ENCODE results near the gene COL25A1. TPM values are rescaled to one million over a fixed set of nuclear protein-coding genes. Genes with fewer than 3 reads are reported as not detected.

The COL25A1 gene
- total RNA-seq, 1 experiment from 2014 or later: not detected

DNA sequence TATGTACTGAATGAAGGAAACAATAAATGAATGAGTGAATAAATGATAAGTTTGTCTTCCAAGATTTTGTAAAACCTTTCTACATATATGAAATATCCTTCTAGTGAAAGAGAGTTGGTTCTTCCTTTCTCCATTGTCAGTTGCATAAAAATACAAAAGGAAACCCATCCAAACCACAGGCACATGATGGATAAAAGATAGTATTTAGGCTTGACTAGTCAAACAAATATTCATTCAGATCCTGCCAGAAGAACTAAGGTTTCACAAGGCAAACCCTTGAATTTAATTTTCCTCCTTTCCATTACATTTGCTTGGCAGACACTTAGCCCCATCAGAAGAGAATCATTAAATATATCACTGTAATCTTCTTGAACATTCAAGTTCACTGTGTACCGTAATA lies 208.4 kb downstream of the COL25A1 start:
- H3K9me2 ChIP-seq (ENCODE audit: insufficient read depth): no peaks in the 10 kb centered on the region
- TF ChIP-seq EGR1 (IDR thresholded peaks at IDR 0.05; ENCODE audit: low read depth): no peak
- TF ChIP-seq EZH2 (IDR thresholded peaks at IDR 0.05): no peak
- TF ChIP-seq CBX3 (IDR thresholded peaks at IDR 0.05; ENCODE audit: low read depth): no peak
- TF ChIP-seq POLR2A (IDR thresholded peaks at IDR 0.05; ENCODE audit: borderline replicate concordance, extremely low read depth, insufficient read depth, insufficient read length): no peak
- TF ChIP-seq EZH2phosphoT487 (IDR thresholded peaks at IDR 0.05; ENCODE audit: borderline replicate concordance): no peak
- no peak for TF ChIP-seq FOSL1 (IDR thresholded peaks at IDR 0.05; ENCODE audit: low read depth)
- TF ChIP-seq SIN3A (IDR thresholded peaks at IDR 0.05; ENCODE audit: low read depth): no peak
- no peak for TF ChIP-seq ZNF274 (IDR thresholded peaks at IDR 0.05; ENCODE audit: low read depth, low read length)
- no peak for TF ChIP-seq ZFX (IDR thresholded peaks at IDR 0.05)
- no peak for TF ChIP-seq POLR2AphosphoS5 (IDR thresholded peaks at IDR 0.05; ENCODE audit: low read depth, low read length)
- TF ChIP-seq SP1 (IDR thresholded peaks at IDR 0.05; ENCODE audit: low read depth): no peak
- no peak for TF ChIP-seq YY1 (IDR thresholded peaks at IDR 0.05; ENCODE audit: extremely low read depth, insufficient replicate concordance, low read depth, low read length)
- TF ChIP-seq, protein P1, sequence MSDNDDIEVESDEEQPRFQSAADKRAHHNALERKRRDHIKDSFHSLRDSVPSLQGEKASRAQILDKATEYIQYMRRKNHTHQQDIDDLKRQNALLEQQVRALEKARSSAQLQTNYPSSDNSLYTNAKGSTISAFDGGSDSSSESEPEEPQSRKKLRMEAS (IDR thresholded peaks at IDR 0.05): no peak
- ChIA-PET CTCF (no interaction called here), POLR2A (no interaction called here), RAD21 (ENCODE audit: low non-redundant PET in 1 of 2, low total read pairs in 2 of 2, uncharacterized antibody in 2 of 2, unreplicated experiment in 2 of 2) (no interaction called here)
- no peak for ATAC-seq
- no peaks in the 10 kb centered on the region for H3K4me1 ChIP-seq (ENCODE audit: control insufficient read depth in 1 of 2, insufficient read depth in 2 of 2, low read length in 2 of 2)
- DNase-seq (ENCODE audit: low read depth, low spot score): no peak
- H3K27me3 ChIP-seq (ENCODE audit: insufficient read depth, low read length): peaks cover 51% of the 10 kb centered on the region
- no peak overlapping the region for H3K4me2 ChIP-seq (ENCODE audit: low read length)
- no peaks in the 10 kb centered on the region for H3K36me3 ChIP-seq (ENCODE audit: control insufficient read depth in 1 of 2, insufficient read depth in 2 of 2, low read length in 2 of 2)
- no peaks in the 10 kb centered on the region for H3K9me3 ChIP-seq (ENCODE audit: control insufficient read depth in 1 of 2, insufficient read depth in 1 of 2, low read depth in 1 of 2, low read length in 2 of 2)
- H3K27ac ChIP-seq (ENCODE audit: low read depth, low read length): no peak overlapping the region
- H4K20me1 ChIP-seq (ENCODE audit: insufficient read depth): no peaks in the 10 kb centered on the region; the same call in 1 of the 2 replicates
- BruUV-seq (replicated peaks): no TSS peak
- H3K79me2 ChIP-seq (ENCODE audit: insufficient read depth, low read length): no peaks in the 10 kb centered on the region
- intact Hi-C loops (cut with micrococcal nuclease): no loop called here
- no peak overlapping the region for H3K9ac ChIP-seq (ENCODE audit: low read length)
- H2AFZ ChIP-seq (ENCODE audit: low read depth, low read length, poor library complexity, severe bottlenecking): no peak overlapping the region
- no peak overlapping the region for H3K4me3 ChIP-seq (replicated peaks in 1 of 2; ENCODE audit: low read depth in 1 of 2, low read length in 2 of 2)
